K562 (cell line): ENCODE results near the gene IRF1. TPM values are rescaled to one million over a fixed set of nuclear protein-coding genes. Genes with fewer than 3 reads are reported as not detected.

Experiments used
- GTF2E2 ChIP-seq: fragments of 200-800 bp; sonication (Bioruptor generic); IDR thresholded peaks from 2 replicates; pipeline ENCODE4 v1.6.1; 2016; ENCODE audit warnings: missing genetic modification characterization, missing compliant biosample characterization
- MGA ChIP-seq: fragments of 450-650 bp; IDR thresholded peaks from 2 replicates; pipeline ENCODE4 v1.6.1; 2016; ENCODE audit warnings: mild to moderate bottlenecking, moderate library complexity
- NFRKB ChIP-seq: fragments of 450-650 bp; IDR thresholded peaks from 2 replicates; pipeline ENCODE4 v1.6.1; 2016; ENCODE audit warnings: low read depth
- PCBP1 ChIP-seq: fragments of 200-400 bp; formaldehyde crosslinking; IDR thresholded peaks from 2 replicates; pipeline ENCODE4 v1.6.1; 2018; ENCODE audit warnings: mild to moderate bottlenecking, low read depth, low read length; ENCODE audit not compliant: poor library complexity, severe bottlenecking
- RFX7 ChIP-seq: fragments of 250-450 bp; sonication (Bioruptor Pico); IDR thresholded peaks from 2 replicates; pipeline ENCODE4 v1.5.1; 2021; ENCODE audit warnings: mild to moderate bottlenecking
- SNRNP70 ChIP-seq: fragments of 200-400 bp; formaldehyde crosslinking; optimal IDR thresholded peaks from 2 replicates; pipeline ENCODE3; 2017; ENCODE audit warnings: low read depth, low read length
- ZNF354B ChIP-seq: fragments of 250-450 bp; sonication (Bioruptor Pico); IDR thresholded peaks from 2 replicates; pipeline ENCODE4 v1.4.0; 2020
- ZNF449 ChIP-seq: fragments of 250-450 bp; sonication (Bioruptor Pico); IDR thresholded peaks from 2 replicates; pipeline ENCODE4 v1.8.0; 2022; ENCODE audit warnings: moderate library complexity, mild to moderate bottlenecking, inconsistent platforms
- polyA plus RNA-seq, 8 experiments: library from polyadenylated mRNA; depleted of rRNA in 4 of 8; stranded (reverse) in 5 of 8; unstranded in 3 of 8; fragments of >200 nt; fragmentation: Nextera tagmentation in 2 of 8; fragmentation: Illumina TruSeq in 1 of 8; extraction: Ambion mirVana in 2 of 8; extraction: Trizol in 1 of 8; gene quantifications; 2 replicates each; pipeline versions ENCODE4 v1.2.1 to v1.2.3, GENCODE V29; 2011 to 2014; ENCODE audit warnings: inconsistent platforms in 1 of 8, missing spikeins in 1 of 8
- total RNA-seq, 7 experiments: library from RNA; depleted of rRNA in 6 of 7; stranded (reverse); fragments of >200 nt in 6 of 7; fragmentation: Illumina TruSeq in 2 of 7; extraction: Trizol in 2 of 7; gene quantifications; 2 replicates each; pipeline versions ENCODE4 v1.2.1 to v1.2.3, GENCODE V29; 2011 to 2021; ENCODE audit warnings: low replicate concordance in 1 of 7
- TF ChIP-seq, protein P1 (sequence below): sonication (generic); formaldehyde crosslinking; IDR thresholded peaks from 2 replicates; pipeline ENCODE4 v1.8.1; 2023; ENCODE audit warnings: mild to moderate bottlenecking, missing genetic modification reagents
- TF ChIP-seq, protein P2 (sequence below): fragments of 250-450 bp; sonication (Bioruptor Pico); IDR thresholded peaks from 2 replicates; pipeline ENCODE4 v1.5.0; 2021

The IRF1 gene
- total and polyA plus RNA-seq, 9 of the 15 experiments (the other 6 are each of a cell fraction or from before 2014, with no cell fraction given), result 1.1 to 12.3 (median 5.9) TPM

- peak; percentile 98 for TF ChIP-seq MGA
- no peak; the same call in 1 of the 2 replicates for TF ChIP-seq GTF2E2 (tag)
- TF ChIP-seq, protein P1, sequence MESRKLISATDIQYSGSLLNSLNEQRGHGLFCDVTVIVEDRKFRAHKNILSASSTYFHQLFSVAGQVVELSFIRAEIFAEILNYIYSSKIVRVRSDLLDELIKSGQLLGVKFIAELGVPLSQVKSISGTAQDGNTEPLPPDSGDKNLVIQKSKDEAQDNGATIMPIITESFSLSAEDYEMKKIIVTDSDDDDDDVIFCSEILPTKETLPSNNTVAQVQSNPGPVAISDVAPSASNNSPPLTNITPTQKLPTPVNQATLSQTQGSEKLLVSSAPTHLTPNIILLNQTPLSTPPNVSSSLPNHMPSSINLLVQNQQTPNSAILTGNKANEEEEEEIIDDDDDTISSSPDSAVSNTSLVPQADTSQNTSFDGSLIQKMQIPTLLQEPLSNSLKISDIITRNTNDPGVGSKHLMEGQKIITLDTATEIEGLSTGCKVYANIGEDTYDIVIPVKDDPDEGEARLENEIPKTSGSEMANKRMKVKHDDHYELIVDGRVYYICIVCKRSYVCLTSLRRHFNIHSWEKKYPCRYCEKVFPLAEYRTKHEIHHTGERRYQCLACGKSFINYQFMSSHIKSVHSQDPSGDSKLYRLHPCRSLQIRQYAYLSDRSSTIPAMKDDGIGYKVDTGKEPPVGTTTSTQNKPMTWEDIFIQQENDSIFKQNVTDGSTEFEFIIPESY (CRISPR knock-in tag), result no peak
- no peak for TF ChIP-seq RFX7 (CRISPR knock-in tag)
- TF ChIP-seq PCBP1, result no peak
- TF ChIP-seq, protein P2, sequence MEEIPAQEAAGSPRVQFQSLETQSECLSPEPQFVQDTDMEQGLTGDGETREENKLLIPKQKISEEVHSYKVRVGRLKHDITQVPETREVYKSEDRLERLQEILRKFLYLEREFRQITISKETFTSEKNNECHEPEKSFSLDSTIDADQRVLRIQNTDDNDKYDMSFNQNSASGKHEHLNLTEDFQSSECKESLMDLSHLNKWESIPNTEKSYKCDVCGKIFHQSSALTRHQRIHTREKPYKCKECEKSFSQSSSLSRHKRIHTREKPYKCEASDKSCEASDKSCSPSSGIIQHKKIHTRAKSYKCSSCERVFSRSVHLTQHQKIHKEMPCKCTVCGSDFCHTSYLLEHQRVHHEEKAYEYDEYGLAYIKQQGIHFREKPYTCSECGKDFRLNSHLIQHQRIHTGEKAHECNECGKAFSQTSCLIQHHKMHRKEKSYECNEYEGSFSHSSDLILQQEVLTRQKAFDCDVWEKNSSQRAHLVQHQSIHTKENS (CRISPR knock-in tag), result no peak
- TF ChIP-seq ZNF449 (CRISPR knock-in tag), result 0 out of 2 replicates have a peak, but pooled peaks have one; percentile 53
- peak; percentile 79 for TF ChIP-seq NFRKB
- no peak for TF ChIP-seq SNRNP70
- TF ChIP-seq ZNF354B (CRISPR knock-in tag), result no peak
Measured at GRCh38 chr5:132459031-132459982, 31.3 kb downstream of the IRF1 start (continued).
